HG02938 (cell line): ENCODE results near the gene ANK3.

Source experiments
- ATAC-seq: cut with Tn5 transposase; IDR thresholded peaks from one replicate; pipeline ENCODE4 v1.9.1; 2021; ENCODE audit warnings: mild to moderate bottlenecking, moderate library complexity; ENCODE audit not compliant: unreplicated experiment

Gene ANK3

GRCh38 chr10:60414111-60414510 is 24.4 kb upstream of the ANK3 start:
- no peak for ATAC-seq

GRCh38 chr10:60413306-60414012 is 23.8 kb upstream of the ANK3 start:
- no peak for ATAC-seq

GRCh38 chr10:60410970-60411369 is 21.3 kb upstream of the ANK3 start:
- no peak for ATAC-seq

- ATAC-seq = no peak
These were observed 19.5 kb upstream of the ANK3 start for GRCh38 chr10:60409202-60409601.

- ATAC-seq = no peak
These were observed 16.5 kb upstream of the ANK3 start for GRCh38 chr10:60406182-60406581.

GRCh38 chr10:60405172-60405571 is 15.5 kb upstream of the ANK3 start:
- ATAC-seq = no peak

- no peak for ATAC-seq
These were observed 13.6 kb upstream of the ANK3 start for GRCh38 chr10:60403168-60403873.

GRCh38 chr10:60400366-60400765 is 10.7 kb upstream of the ANK3 start:
- no peak for ATAC-seq

GRCh38 chr10:60399328-60399727 is 9.7 kb upstream of the ANK3 start:
- ATAC-seq = no peak

GRCh38 chr10:60397792-60398191 is 8.1 kb upstream of the ANK3 start:
- ATAC-seq = no peak

- no peak for ATAC-seq
These were observed 7.1 kb upstream of the ANK3 start for GRCh38 chr10:60396766-60397165.

GRCh38 chr10:60395711-60396110 is 6.0 kb upstream of the ANK3 start:
- no peak for ATAC-seq

- ATAC-seq = no peak
These were observed 4.8 kb upstream of the ANK3 start for GRCh38 chr10:60394446-60394845.

GRCh38 chr10:60390224-60390626 is 550 bp upstream of the ANK3 start:
- no peak for ATAC-seq

GRCh38 chr10:60388709-60389301 is 870 bp downstream of the ANK3 start:
- ATAC-seq = no peak

- ATAC-seq = no peak
These were observed 1.5 kb downstream of the ANK3 start for GRCh38 chr10:60388116-60388625.

- ATAC-seq = no peak
These were observed 2.1 kb downstream of the ANK3 start for GRCh38 chr10:60387531-60387930.

- ATAC-seq = no peak
These were observed 4.3 kb downstream of the ANK3 start for GRCh38 chr10:60385399-60385738.

- ATAC-seq = no peak
These were observed 4.8 kb downstream of the ANK3 start for GRCh38 chr10:60384708-60385398.

- ATAC-seq = no peak
These were observed 5.7 kb downstream of the ANK3 start for GRCh38 chr10:60384011-60384410.

- no peak for ATAC-seq
These were observed 6.6 kb downstream of the ANK3 start for GRCh38 chr10:60382946-60383681.
